ENCODE results near the gene EOLA2.
"Not testable (repeated sequence)": the region's sequence is repeated elsewhere in the genome, so short reads cannot be mapped to it uniquely, and the experiment has no call there.

DNA sequence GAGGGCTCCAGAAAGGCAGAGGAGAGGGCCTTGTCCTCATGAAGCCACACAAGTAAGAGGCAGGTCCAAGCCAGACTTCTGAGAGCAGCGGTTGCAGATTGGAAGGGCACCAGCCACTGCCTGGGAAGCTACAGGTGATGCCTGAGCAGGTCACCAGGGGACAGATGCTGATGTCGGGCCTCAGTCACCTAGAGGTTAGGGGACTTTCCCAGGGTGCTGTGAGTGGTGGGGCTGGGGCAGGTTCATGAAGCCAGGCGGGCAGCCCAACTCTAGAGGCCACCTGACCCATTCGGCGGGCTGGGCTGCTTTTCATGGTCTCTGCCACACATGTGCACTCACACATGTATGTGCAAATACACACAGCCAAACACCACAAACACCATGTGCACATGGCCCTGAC lies 5.3 kb downstream of the EOLA2 start:
- TF ChIP-seq POLR2AphosphoS2 (conservative IDR thresholded peaks at IDR 0.05; ENCODE audit: low read length); CEBPB (IDR thresholded peaks at IDR 0.05); POLR2A (IDR thresholded peaks at IDR 0.05; ENCODE audit: low read length): not testable (repeated sequence)
- TF ChIP-seq, protein P1, sequence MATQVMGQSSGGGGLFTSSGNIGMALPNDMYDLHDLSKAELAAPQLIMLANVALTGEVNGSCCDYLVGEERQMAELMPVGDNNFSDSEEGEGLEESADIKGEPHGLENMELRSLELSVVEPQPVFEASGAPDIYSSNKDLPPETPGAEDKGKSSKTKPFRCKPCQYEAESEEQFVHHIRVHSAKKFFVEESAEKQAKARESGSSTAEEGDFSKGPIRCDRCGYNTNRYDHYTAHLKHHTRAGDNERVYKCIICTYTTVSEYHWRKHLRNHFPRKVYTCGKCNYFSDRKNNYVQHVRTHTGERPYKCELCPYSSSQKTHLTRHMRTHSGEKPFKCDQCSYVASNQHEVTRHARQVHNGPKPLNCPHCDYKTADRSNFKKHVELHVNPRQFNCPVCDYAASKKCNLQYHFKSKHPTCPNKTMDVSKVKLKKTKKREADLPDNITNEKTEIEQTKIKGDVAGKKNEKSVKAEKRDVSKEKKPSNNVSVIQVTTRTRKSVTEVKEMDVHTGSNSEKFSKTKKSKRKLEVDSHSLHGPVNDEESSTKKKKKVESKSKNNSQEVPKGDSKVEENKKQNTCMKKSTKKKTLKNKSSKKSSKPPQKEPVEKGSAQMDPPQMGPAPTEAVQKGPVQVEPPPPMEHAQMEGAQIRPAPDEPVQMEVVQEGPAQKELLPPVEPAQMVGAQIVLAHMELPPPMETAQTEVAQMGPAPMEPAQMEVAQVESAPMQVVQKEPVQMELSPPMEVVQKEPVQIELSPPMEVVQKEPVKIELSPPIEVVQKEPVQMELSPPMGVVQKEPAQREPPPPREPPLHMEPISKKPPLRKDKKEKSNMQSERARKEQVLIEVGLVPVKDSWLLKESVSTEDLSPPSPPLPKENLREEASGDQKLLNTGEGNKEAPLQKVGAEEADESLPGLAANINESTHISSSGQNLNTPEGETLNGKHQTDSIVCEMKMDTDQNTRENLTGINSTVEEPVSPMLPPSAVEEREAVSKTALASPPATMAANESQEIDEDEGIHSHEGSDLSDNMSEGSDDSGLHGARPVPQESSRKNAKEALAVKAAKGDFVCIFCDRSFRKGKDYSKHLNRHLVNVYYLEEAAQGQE (IDR thresholded peaks at IDR 0.05) = not testable (repeated sequence)
- TF ChIP-seq, protein P2, sequence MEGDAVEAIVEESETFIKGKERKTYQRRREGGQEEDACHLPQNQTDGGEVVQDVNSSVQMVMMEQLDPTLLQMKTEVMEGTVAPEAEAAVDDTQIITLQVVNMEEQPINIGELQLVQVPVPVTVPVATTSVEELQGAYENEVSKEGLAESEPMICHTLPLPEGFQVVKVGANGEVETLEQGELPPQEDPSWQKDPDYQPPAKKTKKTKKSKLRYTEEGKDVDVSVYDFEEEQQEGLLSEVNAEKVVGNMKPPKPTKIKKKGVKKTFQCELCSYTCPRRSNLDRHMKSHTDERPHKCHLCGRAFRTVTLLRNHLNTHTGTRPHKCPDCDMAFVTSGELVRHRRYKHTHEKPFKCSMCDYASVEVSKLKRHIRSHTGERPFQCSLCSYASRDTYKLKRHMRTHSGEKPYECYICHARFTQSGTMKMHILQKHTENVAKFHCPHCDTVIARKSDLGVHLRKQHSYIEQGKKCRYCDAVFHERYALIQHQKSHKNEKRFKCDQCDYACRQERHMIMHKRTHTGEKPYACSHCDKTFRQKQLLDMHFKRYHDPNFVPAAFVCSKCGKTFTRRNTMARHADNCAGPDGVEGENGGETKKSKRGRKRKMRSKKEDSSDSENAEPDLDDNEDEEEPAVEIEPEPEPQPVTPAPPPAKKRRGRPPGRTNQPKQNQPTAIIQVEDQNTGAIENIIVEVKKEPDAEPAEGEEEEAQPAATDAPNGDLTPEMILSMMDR (IDR thresholded peaks at IDR 0.05) = not testable (repeated sequence)
- TF ChIP-seq, protein P3, sequence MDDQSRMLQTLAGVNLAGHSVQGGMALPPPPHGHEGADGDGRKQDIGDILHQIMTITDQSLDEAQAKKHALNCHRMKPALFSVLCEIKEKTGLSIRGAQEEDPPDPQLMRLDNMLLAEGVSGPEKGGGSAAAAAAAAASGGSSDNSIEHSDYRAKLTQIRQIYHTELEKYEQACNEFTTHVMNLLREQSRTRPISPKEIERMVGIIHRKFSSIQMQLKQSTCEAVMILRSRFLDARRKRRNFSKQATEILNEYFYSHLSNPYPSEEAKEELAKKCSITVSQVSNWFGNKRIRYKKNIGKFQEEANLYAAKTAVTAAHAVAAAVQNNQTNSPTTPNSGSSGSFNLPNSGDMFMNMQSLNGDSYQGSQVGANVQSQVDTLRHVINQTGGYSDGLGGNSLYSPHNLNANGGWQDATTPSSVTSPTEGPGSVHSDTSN (IDR thresholded peaks at IDR 0.05) = not testable (repeated sequence)
